GM12891 (cell line): ENCODE results near the gene CRB3.

Experiments
- PAX5 ChIP-seq: IDR thresholded peaks from 2 replicates; pipeline ENCODE4 v1.6.1; 2011; ENCODE audit warnings: low read length, moderate library complexity, mild to moderate bottlenecking; ENCODE audit not compliant: insufficient read depth, severe bottlenecking
- POLR2A ChIP-seq: IDR thresholded peaks from 2 replicates; pipeline ENCODE4 v1.6.1; 2011; ENCODE audit warnings: low read depth, low read length, control low read depth
- POLR2AphosphoS5 ChIP-seq: IDR thresholded peaks from 2 replicates; pipeline ENCODE4 v1.6.1; 2011; ENCODE audit warnings: low read depth, low read length, control low read depth
- POU2F2 ChIP-seq: IDR thresholded peaks from 2 replicates; pipeline ENCODE4 v1.6.1; 2011; ENCODE audit warnings: low read depth, mild to moderate bottlenecking, control low read depth, low read length, moderate library complexity
- TAF1 ChIP-seq: IDR thresholded peaks from 2 replicates; pipeline ENCODE4 v1.6.1; 2011; ENCODE audit warnings: low read depth, low read length, control low read depth

- TF ChIP-seq POLR2A (no peak), TAF1 (no peak), POLR2AphosphoS5 (no peak), POU2F2 (no peak), PAX5 (no peak)
Observed at GRCh38 chr19:6451583-6452222, 12.4 kb upstream of the CRB3 start.
